ENCODE measurements around the gene PLXNA4. TPM values are rescaled to one million over a fixed set of nuclear protein-coding genes. Genes with fewer than 3 reads are reported as not detected.

Gene PLXNA4
- polyA plus RNA-seq, 4 donors: 10.5 to 15.5 (median 12.5) TPM

DNA sequence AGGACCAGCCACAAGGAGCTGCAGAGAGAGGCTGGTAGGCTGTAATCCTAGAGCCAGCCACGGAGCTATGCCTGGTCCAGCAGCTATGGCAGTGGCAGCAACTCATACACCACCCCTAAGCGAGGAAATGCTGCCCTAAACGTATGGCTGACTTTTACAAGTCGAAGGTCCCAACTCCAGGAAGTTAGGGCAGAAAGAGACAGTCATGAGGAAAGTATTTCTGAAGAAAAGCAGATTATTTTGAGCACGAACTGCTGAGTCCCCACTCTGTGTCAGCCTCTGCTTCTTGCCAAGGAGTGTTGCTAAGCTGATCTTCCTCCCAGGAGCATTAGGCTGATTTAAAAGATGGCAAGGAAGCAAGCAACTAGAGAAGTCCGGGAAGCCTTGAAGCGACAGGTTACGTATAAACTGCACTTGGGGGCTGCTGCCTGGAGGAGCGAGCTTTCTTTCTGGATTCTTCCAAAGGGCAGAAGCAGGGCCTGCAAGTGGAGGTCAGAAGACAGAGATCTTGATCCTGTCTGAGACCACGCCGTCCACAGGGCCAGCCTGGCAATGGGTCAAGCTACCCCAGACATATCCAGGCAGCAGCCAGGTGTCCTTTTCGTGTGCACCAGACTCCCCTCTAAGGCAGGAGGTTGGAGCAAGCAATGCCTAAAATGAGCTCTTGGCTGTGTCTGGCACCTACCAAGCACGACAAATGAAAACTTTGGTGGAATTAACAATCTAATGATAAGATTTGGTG, 39.4 kb downstream of the PLXNA4 start:
- no peak for DNase-seq (ENCODE audit: low read depth in 4 of 4, low spot score in 2 of 4)

DNA sequence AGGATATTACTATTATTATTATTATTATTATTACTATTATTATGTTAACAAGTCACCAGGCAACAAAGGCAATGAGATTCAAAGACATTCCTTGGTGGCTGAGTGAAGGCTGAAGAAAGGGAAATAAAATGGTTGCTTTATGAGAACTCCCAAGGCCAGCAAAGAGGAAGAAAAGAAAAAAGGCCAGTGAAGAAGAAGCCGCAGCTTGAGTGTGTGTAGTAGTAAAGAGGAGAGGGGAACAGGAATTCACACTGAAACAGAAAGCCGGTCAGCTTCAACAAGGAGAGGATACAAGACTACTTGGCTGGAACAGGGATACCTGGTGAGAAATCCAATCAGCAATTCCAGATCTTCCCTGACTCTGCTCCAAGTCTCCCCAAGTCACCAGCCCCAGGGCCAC, 42.4 kb downstream of the PLXNA4 start:
- DNase-seq (ENCODE audit: low read depth in 4 of 4, low spot score in 2 of 4): no peak

DNA sequence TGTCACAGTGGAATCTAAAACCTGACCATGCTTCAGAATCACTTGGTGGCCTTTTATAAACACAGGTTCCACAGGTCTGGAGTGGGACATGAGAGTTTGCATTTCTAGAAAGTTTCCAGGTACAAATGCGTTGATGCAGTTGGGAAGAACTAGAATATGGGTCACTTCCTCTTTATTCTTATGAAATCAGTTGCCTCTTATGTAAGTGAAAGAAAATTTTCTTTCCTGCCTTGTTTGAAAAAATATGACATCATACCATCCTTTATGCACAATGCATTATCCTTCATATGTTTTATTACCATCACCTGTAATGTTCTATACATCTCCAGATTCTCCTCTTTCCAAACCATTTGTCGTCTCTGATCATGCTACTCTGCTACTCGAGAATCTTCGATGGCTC, 44.0 kb downstream of the PLXNA4 start:
- DNase-seq (ENCODE audit: low read depth in 4 of 4, low spot score in 2 of 4): no peak

DNA sequence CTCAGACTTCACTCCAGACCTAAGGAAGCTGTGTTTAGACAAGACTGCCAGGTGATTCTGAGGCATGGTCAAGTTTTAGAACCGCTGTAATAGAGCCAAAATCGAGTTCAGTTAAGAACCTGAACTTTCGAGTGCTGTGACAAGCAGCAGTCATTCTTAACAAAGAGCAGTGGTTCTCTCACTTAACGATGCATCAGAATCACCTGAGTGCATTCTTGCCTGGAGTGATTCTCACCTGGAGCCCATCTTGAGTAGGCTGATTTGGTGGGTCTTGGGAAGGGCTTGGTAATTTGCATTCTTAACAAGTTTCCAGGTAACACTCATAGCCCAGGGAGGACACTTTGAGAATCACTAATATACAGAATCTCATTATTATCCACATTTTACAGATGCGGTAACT, 44.7 kb downstream of the PLXNA4 start:
- DNase-seq (ENCODE audit: low read depth in 4 of 4, low spot score in 2 of 4): no peak

DNA sequence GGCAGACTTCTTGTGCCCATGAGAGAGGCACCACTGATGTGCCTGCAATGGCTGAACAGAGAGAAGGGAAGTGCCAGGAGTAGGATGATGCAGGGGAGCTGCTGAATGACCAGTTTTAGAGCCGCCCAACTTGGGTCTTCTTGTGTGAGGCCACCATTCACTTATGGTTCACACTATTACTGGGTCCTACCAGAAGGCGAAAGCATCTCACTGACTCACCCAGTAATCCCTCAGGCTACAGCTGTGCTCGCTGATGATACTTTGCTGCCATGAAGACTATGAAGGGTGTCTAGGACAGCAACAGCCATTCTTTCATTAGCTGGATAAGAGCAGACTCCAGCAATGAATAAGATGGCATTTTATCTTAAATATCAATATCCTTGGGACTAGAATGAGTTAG, 47.6 kb downstream of the PLXNA4 start:
- DNase-seq (ENCODE audit: low read depth in 4 of 4, low spot score in 2 of 4): no peak

DNA sequence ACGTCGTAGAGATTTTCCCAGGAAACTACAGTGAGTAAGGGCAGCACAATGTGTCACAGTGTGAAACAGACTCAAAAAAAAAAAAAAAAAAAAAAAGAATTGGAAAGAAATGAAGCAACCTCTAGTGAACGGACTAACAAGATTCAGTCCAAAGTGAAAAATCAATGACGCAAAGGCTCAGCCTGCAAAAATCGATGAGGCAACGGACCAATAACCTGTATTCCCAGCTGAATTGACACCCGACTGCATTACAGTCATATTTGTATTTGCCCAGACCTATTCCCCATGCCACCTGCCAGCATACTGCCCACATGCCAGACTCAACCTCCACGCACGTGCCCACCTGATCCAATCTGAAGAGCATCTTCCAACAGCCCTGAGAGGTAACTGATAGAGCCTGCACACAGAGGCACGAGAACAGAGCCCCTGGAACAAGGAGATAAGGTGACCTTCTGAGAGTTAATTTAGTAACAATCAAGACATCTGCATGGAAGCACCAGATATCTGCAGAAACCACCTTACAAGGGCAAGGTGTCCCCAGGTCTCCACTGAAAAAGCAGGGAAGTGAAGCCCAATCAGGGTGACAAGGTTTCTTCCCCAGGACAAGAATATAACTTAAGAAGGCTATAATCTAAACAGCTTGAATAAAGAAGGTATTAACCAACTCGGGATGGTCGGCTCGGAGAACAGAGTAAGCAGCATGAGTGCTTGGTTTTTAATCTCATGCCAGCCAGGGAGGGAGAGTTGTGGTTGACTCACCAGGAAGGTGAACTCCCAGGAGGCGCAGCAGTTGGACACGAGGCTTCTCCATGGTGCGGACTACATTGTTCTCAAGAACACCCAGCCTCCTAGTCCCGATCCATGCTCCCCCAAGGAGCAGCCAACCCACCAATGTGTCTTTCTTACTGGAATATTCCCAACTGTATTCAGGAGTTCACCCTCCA, 48.5 kb downstream of the PLXNA4 start:
- no peak for DNase-seq (ENCODE audit: low read depth in 4 of 4, low spot score in 2 of 4)

DNA sequence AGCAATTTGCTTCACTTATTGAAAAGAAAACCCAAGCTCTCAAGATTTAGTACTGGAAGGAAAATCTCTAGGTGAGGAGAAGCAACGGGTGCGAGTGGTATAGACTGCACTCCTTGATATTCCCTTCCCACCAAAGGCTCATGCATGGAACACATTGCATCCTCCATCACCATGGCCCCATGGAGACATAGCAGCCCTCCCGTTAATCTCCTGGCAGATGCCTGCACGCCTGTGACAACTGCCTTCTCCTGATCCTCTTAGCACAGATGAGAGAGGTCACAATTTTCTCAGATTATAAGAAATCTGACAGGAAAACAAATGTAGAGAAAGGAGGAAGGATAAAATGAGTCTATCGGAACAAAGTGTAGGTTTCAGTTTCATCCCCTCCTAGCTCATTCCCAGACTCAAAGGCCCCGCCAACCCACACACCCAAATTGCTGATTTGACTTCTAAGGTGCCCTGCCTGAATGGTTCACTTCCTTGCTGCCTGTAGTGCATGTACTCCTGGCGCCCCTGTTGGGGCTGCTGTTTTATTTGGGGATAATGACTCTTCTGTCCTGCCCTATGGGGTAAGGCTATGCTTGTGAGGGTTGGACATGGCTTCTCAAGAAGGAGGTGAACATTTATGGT, 50.0 kb downstream of the PLXNA4 start:
- no peak for DNase-seq (ENCODE audit: low read depth in 4 of 4, low spot score in 2 of 4)

DNA sequence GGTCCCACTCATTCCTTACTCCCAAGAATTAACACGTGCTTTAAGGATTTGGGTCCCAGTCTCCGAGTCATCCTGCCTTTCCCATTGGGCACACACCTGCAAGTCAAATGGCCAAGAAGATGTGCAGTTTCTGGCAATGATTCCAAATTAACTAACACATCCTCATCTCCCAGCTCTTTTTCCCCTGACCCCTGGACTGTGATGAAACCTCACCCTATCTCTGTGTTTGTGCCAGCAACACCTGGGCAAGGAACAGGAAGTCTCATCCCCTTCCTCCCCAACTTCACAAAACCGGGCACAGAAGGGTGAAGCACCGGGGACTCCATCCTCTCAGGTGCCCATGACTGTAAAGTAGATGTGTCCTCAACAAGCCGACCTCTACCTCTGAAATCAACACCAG, 54.8 kb downstream of the PLXNA4 start:
- no peak for DNase-seq (ENCODE audit: low read depth in 4 of 4, low spot score in 2 of 4)

DNA sequence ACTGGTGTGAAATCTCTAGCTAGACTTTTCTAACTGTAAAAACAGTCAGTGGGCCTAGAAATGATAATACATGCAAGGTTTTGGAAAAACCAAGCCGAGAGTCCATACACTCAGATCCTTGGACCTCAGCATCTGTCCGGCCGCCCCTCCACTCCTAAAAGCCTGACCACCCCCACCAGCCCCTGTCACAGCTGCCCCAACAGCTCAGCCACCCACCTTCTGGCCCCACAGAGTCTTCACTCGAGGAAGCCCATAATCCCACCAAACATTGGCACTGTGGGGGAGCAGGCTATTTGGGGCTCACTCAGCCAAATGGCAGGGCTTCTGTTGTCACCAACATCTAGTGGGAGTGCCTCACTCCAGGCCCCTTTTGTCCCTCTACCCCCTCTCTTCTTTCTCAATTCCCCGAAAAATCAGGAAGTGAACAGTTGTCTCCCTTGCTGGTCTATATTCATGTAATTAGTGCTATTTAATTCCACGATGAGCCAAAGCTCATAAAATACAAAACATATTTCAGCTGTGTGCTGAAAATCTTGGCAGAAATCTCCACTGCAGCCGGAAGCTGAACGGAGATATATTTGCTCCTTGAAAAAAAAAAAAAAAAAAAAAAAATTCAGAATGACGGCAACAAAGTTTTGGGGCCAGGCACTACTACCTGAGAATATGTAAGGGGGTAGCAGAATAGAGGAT, 55.5 kb downstream of the PLXNA4 start:
- no peak for DNase-seq (ENCODE audit: low read depth in 4 of 4, low spot score in 2 of 4)

DNA sequence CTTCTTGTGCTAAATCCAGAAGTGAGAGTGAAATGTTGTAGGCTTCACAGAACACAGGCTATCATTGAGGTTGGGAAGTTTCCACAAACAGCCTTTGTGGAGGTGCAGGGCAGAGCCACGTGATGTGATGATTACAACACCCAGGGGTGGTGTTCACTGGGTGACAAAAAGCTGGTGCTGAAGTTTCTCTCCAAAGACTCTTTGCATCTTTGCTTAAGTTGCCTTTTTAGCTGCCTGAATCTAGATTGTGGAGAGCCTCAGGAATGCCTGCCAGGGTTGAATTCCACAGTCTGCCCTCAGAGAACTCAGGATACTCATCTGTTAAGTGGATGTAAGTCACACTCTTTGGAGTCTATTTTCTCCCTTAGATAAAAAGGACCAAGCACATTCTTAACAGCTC, 56.3 kb downstream of the PLXNA4 start:
- DNase-seq (ENCODE audit: low read depth in 4 of 4, low spot score in 2 of 4): no peak

DNA sequence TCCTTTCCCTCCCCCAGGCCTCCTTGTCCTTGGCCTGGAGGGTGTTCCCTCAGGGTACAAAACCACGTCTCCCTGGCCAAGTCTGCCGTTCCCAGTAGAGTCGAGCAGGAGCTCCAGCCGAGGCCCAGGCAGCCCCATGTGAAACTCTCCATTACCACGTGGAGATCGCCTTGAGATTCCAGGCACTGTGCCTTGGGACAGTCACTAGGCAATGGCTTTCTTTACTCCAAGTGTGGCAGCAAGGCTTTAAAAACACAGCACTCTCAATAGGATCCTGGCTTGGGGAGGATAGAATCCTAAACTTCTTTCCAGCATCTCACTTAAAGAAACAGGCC, 57.5 kb downstream of the PLXNA4 start:
- DNase-seq (ENCODE audit: low read depth in 4 of 4, low spot score in 2 of 4): no peak

DNA sequence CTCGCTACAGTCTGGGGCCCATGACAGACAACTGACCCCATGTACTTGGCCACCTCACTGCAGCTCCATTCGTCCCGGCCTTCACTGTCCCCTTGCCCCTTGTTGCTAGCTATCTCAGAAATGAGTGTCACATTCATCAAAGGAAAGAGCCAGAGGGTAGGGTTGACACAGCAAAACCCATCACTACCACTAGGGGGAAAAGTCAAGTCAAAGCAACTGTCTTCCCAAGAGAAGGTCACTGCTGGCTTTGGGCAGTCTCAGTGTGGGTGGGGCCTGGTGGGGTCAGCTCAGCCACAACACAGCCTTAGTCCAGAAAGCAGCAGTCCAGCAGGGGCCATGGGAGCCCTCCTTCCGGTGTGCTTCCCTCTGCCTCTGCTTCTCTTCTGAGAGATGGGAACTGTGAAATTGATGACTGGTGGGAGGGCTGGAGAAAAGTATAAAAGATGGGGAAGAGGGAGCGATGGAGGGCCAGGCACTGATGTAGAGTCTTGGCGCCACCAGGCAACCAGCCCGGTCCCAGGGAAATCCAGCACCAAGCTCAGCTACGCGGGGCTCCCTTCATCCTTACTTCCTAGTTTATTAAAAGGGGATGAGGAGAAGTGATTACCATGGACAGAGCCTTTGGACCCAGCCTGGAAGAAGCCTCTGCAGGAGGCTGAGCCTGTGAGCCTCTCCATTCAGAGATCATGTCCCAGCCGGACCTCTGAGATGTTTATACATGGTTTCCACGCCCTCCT, 58.0 kb downstream of the PLXNA4 start:
- no peak for DNase-seq (ENCODE audit: low read depth in 4 of 4, low spot score in 2 of 4)

DNA sequence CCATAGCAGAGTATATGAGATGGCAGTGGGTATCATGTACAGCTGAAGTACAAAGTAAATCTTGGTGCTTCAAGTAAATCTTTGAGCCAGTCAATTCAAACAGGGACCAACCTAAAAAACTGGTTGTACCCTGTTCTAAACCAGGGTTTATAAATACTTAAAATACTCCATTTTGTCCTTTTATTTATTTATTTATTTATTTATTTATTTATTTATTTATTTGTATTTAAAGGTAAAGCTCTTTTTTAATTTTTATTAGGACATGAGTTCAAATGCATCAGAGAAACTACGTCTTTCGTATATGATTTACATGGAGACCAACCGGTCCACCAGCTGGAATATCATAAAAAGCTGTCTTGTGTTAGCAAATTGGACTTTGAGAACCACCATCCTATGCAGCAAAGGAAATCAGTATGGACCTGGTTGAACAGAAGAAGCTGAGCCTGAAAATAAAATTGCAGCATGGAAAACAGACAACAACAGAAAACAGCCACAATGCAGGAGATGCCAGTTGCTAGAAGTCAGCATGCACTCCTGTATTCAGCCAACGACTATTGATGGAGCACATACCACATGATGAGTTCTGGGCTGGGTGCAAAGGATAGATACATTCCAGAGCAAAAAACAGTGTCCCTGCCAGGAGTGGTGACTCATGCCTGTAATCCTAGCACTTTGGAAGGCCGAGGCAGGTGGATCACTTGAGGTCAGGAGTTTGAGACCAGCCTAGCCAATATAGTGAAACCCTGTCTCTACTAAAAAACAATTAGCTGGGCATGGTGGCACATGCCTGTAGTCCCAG, 60.0 kb downstream of the PLXNA4 start:
- no peak for DNase-seq (ENCODE audit: low read depth in 4 of 4, low spot score in 2 of 4)

DNA sequence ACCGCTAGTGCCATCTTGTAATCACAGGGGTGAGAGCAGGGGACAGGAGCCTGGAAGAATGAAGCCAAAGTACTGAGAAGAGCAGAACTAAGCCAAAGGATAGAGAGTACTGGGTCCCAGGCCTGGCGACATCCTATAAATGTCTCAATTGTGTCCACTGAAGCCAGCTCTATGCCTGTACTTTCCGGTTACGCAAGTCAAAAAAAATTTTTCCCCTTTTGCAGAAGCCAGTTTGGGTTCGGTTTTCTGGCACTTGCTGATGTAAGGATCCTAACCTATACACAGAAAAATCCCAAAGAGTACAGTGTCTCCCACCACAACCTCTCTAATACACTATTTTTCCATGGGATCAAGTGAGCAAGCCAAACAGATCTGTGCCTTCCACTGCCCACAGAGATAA, 61.1 kb downstream of the PLXNA4 start:
- DNase-seq (ENCODE audit: low read depth in 4 of 4, low spot score in 2 of 4): no peak

DNA sequence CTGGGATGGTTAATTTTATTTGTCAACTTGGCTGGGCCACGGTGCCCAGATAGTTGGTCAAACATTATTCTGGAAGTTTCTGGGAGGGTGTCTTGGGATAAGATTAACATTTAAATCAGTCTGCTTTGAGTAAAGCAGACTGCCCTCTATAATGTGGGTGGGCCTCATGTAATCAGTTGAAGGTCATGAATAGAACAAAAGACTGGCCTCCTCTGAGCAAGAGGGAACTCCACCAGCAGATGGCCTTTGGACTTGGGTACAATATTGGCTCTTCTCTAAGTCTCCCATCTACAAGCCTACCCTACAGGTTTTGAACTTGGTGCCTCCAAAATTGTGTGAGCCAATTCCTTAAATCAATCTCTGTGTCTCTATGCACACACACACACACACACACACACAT, 61.8 kb downstream of the PLXNA4 start:
- DNase-seq (ENCODE audit: low read depth in 4 of 4, low spot score in 2 of 4): no peak

DNA sequence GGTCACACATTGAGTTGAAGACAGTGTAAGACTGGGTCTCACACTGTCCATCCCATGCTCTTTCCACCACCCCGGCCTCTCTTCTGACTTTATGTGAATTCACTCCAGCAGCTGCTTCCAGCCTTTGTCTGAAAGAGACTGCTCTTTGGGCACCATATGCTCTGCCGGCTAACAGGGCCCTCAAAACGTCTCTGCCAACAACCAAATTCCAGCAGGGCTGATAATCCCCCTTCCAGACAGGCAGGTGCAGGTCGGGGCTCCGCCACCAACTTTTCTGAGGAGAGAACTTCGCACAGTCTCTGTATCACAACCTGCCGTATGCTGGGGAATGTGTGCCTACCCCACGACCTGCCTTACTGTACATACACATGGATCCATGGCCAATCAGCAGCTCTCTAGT, 64.3 kb downstream of the PLXNA4 start:
- DNase-seq (ENCODE audit: low read depth in 4 of 4, low spot score in 2 of 4): no peak

DNA sequence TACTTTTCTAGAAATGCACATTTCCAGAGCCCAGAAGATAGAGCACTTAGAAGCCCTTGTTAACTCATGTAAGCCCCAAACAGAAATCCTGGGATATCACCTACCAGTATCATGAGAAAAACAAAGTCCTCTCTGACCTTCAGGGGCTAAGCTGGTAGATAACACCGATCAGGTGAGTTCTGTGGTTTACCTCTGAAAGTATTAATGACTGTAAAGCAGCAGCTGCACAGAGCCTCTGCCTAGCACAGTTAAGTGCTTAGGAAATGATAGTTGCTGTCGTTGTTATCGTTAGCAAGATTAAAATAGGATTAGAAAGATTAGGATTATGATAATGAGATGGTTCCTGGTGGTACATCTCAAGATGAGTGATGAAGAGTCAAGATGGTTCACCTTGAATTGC, 64.9 kb downstream of the PLXNA4 start:
- DNase-seq (ENCODE audit: low read depth in 4 of 4, low spot score in 2 of 4): no peak

DNA sequence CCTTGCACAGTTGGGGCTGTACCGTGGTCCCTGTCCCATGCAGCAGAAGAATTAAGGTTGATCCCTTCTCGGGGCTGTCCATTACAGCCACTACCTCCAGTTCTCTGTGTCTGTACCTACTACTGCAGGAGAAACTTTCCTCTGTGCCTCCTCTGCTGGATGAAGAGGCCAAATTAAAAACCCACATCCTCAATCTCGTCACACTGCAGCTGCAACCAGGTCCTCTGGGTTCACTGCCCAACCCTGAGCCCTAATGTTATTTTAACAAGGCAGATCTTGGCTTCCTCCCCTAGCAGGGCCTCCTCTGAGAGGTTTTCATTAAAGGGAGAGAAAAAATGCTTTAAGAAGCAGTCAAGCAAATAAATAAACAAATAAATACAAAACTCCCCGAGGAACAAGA, 66.6 kb downstream of the PLXNA4 start:
- no peak for DNase-seq (ENCODE audit: low read depth in 4 of 4, low spot score in 2 of 4)

DNA sequence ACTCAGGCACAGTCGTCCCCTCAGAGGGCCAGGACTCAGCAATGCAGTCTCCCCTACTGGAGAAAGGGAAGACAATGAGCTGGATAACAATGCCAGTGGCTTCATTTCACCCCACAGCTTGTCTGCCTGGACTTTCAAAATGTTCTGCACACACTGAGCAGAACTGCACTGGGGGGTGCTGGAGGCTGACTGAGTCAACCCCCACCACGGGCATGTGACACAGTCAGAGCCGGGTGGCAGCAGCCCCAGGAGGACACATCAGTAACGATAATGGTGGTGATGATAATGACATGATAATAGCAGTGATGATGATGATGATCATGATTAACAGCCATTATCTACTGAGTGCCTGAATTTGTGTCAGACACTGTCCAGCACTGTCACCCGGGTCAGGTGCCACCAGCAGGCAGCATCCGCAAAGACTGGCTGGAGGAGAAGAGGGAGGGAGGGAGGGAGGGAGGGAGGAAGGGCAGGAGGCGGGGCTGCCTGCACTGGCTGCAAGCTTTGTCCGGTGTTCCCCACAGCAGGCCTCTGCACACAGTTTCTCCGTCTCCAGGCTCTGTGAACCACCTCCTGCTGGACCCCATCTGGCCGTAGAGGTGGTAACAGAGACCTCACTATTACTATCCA, 67.4 kb downstream of the PLXNA4 start:
- no peak for DNase-seq (ENCODE audit: low read depth in 4 of 4, low spot score in 2 of 4)
